Posterior cingulate gyrus (tissue), 11 donors: ENCODE data around the gene PRDM11.

Experiments used
- DNase-seq, 10 donors: peaks; one replicate each; pipeline versions ENCODE4 v3.0.0 to v3.0.0-alpha.2; 2020 to 2021; ENCODE audit warnings: mixed read lengths in 3 of 10
- intact Hi-C: fragments of 100-400 bp; cut with DNase I; formaldehyde crosslinking; loops from one replicate; pipeline ENCODE4 v1.15.1; 2023

PRDM11 gene

GRCh38 chr11:45169310-45170072, 23.1 kb downstream of the PRDM11 start:
- intact Hi-C loops: no loop called here
- no peak for DNase-seq

DNA sequence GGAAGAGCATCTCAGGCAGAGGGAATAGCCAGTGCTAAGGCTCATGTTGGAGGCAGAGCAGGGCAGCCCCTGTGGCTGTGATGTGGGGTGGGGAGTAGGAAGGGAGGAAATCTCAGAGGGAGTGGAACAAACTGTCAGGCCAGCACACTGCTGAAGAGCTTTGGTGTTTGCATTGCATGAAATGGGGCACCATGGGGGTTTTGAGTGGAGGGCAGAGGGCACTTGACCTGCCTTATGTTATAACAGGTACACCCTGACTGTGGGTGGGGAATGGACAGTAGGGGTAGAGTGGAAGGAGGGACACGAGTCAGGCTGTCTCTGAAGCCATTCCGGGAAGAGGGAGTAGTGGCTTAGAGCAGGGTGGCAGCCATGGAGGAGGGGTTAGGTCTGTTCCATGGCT, 24.0 kb downstream of the PRDM11 start:
- DNase-seq: no peak
- intact Hi-C loops: no loop called here

DNA sequence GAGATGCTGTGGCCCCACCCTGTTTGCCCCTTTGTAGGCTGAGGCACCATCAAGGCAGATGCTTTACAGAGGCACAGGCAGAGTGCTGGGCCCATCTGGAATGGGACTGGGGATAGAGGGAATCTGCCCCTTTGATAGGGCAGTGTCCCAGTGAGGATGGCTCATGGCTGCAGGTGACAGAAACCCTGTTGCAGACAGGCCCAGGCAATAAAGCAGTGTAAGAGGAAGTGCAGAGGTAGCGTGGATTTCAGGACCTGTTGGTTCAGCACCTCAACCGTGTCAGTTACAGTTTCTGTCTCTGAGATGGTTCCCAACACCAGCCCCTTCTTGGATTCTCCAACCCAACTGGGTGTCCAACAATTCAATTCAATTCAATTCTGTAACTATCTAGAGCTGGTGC, 25.1 kb downstream of the PRDM11 start:
- DNase-seq: no peak
- intact Hi-C loops: no loop called here

GRCh38 chr11:45173064-45173463, 26.6 kb downstream of the PRDM11 start:
- DNase-seq: no peak

GRCh38 chr11:45174168-45174835, 27.9 kb downstream of the PRDM11 start:
- intact Hi-C loops: no loop called here
- no peak for DNase-seq

More at GRCh38 chr11:45173064-45173463, 26.6 kb downstream of the PRDM11 start:
- intact Hi-C loops: no loop called here

GRCh38 chr11:45174963-45175362, 28.5 kb downstream of the PRDM11 start:
- no peak for DNase-seq
- intact Hi-C loops: no loop called here

DNA sequence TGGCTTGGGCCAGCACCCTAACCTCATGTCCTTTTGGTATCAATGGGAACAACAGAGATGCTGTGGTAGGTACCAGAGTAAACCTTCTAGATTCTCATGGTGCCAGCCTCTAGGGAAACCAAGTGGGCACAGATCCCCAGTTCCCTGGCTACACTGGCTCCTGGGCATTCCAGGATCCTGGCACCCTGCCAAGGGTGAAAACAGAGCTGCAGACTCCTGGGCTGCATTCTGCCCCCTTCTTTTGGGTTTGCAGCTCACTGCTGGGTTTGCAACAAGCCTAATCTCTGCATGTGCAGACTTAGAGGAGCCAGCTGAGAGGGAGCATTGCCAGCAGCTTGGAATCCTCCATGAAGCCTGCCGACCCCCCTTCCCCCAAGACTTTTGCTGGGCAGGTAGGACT, 30.6 kb downstream of the PRDM11 start:
- intact Hi-C loops: no loop called here
- DNase-seq: no peak

DNA sequence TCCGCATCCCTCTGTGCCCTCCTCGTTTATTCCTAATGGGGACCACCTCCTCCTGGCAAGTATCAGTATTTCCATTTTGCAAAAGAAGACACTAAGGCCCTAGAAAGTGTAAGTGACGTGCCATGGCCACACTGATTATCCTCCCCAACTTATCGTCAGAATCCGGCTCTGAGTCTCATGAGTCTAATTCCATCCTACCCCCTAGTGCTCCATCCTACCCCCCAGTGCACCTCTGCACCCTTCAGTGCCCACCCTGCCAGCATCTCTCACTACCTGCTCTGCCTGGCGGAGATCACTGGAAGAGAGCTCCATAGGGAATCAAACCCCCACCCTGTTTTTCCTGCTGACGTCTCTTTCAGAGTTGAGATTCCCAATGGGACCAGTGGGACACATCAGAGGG, 31.8 kb downstream of the PRDM11 start:
- intact Hi-C loops: loop anchor here (2.0 kb wide), 1 partner anchor 31 kb away; the partner anchor contains the start of gene PRDM11
- no peak for DNase-seq

DNA sequence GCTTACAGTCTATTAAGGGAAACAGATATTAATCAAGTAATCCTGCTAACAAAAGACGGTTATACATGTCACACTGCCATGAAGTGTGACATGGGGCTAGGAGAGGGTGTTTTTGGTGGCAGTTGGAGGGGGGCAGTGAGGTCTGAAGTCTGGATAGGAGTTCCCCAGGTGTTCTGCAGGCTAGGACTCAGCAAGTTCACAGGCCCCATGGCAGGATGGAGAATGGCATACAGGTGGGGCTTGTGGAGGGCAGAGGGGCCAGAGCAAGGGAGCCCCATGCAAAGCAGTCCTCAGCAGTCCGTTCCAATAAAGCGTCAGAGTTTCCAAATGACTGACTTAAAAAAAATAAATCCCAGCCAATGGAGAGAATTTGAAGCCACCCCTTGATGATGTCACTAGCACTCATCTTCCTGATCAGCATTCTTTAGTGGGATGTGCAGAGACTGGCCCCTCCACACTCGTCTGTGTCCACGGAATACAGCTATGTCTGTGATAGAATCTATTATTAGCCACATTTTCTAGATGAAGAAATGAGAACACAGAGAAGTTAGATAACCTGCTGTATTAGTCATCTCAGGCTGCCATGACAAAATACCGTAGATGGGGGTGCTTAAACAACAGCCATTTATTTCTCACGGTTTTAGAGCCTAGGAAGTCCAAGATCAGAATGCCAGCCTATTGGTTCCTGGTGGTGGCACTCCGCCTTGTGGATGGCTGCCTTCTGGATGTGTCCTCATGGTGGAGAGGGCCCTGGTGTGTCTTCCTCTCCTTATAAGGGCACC, 32.6 kb downstream of the PRDM11 start:
- peak in 2 of 10 donors; percentile 43 to 90 for DNase-seq
- intact Hi-C loops: loop anchor here (2.0 kb wide), 1 partner anchor 32 kb away; the partner anchor contains the start of gene PRDM11

DNA sequence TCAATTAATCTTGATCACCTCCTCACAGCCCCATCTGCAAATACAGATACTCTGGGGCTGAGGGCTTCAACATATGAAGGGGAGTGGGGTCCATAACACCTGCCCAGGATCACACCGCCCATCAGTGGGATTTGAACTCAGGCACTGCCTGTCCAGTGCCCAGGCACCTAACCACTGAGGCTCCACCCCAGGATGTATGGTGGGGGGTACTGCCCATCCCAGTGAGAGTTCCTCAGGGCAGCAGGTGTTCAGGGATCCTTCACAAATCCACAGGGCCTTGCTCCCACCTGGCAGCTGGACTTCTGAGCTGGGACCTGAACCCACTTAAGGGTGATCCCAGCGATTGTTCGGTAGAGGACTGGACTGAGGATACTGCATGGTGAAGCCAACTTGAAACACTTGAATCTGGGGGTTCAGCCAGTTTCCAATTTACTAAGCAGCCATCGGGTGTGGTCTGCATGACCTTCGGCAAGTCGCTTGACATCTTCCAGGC, 33.3 kb downstream of the PRDM11 start:
- DNase-seq: no peak
- intact Hi-C loops: loop anchor here (2.0 kb wide), 1 partner anchor 33 kb away; the partner anchor contains the start of gene PRDM11

GRCh38 chr11:45180179-45180847, 33.9 kb downstream of the PRDM11 start:
- peak in 5 of 10 donors; percentile 38 to 93 (median 53) for DNase-seq
- intact Hi-C loops: no loop called here

DNA sequence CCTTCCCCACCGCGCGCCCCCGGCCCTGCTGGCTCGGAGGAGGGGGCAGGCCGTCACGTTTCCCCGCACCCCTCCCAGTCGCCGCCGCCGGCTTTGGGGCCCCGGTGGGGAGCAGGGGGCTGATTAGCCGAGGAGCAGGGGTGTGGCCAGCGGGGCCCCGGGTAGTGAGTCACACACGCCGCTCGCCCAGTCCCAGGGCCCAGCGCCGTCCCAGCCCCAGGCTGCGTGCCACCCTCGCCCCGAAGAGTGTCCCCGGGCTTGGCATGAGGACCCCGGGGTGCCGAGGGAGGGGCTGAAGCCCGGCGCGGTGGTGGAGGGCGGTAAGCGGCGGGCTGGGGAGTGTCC, 34.4 kb downstream of the PRDM11 start:
- intact Hi-C loops: no loop called here
- peak in 1 of 10 donors; percentile 36 for DNase-seq

DNA sequence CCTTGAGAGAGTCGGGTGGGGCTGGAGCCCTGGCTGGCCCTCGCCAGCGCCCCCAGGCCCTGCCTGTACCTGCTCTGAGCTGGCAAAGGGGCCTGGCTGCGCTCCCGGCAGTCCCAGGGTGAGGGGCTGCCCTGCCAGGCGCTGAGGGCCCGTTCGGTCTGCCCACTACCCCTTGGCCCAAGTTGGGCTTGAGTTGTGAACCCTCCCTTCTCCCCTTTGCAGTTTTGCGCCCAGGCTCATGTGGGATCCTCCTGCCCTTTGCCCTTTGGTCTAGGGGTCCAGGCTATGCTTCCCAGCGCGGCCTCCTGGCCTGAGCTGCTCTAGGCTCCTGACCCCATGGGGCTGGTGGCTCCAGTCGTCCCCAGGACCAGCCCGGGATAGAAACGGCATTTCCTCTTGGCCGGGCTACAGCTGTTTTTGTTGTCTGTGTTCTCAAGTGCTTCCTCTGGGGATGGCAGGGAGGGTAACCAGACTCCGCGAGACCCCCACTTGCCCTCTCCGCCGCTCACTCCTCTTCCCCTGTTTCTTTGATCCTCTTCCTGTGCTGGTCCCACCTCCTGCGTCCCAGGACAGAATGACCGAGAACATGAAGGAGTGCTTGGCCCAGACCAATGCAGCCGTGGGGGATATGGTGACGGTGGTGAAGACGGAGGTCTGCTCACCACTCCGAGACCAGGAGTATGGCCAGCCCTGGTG, 34.9 kb downstream of the PRDM11 start:
- no peak for DNase-seq
- intact Hi-C loops: no loop called here

- intact Hi-C loops: no loop called here
- no peak for DNase-seq
These were observed 35.6 kb downstream of the PRDM11 start for GRCh38 chr11:45181889-45182550.

- intact Hi-C loops: no loop called here
- DNase-seq: no peak
These were observed 36.5 kb downstream of the PRDM11 start for GRCh38 chr11:45182902-45183301.

DNA sequence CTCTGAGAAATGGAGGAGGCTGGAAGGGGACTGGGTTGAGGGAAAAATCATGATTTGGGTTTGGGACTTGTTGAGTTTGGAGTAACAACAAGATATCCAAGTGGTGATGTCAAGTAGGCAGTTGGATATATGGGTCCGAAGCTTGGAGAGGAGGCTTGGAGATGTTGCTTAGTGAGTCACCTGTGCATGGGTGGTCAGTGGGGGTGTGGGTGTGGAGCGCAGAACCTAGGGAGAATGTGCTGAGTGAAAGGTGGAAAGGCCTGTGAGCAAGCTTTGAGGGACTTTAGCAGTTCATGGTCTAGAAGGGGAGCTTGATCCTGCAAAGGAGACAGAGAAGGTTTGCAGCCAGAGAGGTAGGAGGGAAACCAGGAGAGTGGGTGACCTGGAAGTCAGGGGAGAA, 38.2 kb downstream of the PRDM11 start:
- DNase-seq: no peak
- intact Hi-C loops: no loop called here

DNA sequence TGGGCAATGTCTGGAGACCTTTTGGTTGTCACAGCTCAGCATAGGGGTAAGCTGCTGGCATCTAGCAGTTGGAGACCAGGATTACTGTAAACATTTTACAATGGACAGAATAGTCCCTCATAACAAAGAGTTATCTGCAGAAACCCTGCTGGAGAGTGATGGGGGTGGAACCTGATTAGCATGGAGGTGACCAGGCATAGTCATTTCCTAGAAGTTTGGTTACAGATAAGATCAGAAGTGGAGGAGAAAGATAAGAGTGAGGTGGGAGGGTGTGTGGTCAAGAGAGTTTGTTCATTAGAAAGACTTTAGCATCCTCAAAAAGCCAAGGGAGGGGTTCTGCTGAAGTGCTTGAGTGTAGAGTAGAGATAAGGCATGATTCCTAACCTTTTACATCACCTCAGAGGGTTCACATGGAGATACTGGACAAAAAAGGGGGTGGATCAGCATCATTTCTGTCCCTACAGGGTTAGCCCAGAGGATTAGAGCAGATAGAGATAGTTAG, 38.8 kb downstream of the PRDM11 start:
- intact Hi-C loops: no loop called here
- DNase-seq: no peak

DNA sequence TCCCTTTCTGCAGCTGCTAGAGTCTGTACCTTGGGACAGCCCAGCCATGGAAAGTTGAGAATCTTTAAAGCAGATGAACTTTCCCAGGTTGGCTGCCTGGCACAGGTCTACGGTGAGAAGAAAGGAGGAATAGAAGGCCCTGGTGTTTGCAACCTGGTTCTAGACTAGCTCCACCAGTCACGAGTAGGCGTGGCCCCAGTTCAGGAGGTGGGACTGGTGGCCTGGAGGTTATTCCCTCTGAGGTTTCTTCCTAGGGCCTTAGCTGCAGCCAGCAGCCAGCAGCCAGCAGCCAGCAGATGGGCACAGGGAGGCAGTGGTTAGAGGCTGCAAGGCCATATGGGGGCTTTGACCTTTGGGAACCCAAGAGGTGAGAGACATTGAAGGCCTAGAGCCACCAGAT, 40.9 kb downstream of the PRDM11 start:
- intact Hi-C loops: no loop called here
- no peak for DNase-seq

DNA sequence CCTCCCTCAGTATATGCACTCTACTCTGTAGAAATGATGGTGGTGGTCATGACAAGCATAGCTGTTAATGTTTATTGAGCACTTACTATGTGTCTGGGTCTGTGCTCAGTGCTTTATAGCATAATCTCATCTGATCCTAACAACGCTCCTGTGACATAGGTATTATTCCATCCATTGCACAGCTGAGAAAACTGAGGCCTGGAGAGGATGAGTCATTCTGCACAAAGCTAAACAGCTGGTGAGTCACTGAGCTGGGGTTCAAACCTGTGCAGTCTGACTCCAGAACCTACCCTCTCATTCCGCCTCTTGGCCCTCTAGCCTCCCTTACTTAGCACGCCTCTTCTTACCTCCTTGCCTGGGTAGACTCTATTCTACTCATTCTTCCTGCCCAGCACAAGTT, 41.7 kb downstream of the PRDM11 start:
- DNase-seq: no peak
- intact Hi-C loops: no loop called here
